Astrocyte (in vitro differentiated cells and primary cell): ENCODE results near the gene KCNJ18.
"Not testable (repeated sequence)": the region's sequence is repeated elsewhere in the genome, so short reads cannot be mapped to it uniquely, and the experiment has no call there.

Experiments used
- CTCF ChIP-seq: IDR thresholded peaks from 2 replicates; pipeline ENCODE4 v1.5.1; 2011; ENCODE audit warnings: low read depth, mild to moderate bottlenecking, inconsistent platforms, low read length, moderate library complexity; ENCODE audit not compliant: insufficient read depth
- EZH2 ChIP-seq: IDR thresholded peaks from 2 replicates; pipeline ENCODE4 v1.6.1; 2012; ENCODE audit warnings: mild to moderate bottlenecking, low read length, inconsistent platforms; ENCODE audit not compliant: insufficient read depth

- TF ChIP-seq CTCF, EZH2: not testable (repeated sequence)
Measured at GRCh38 chr17:21698437-21699075, 6.2 kb downstream of the KCNJ18 start.
